ENCODE results near the gene ZBTB40.

- TF ChIP-seq CTCF (IDR thresholded peaks at IDR 0.05 in 8 of 11, conservative IDR thresholded peaks at IDR 0.05 in 3 of 11) (no peak), POLR2AphosphoS5 (IDR thresholded peaks at IDR 0.05) (peak in 1 of 3 donors; percentile 17), POLR2A (IDR thresholded peaks at IDR 0.05) (no peak)
Observed at GRCh38 chr1:22556391-22557104, 104.9 kb downstream of the ZBTB40 start.

Measured in spleen (tissue), 7 donors.